ENCODE measurements around the gene DENND2C. TPM values are rescaled to one million over a fixed set of nuclear protein-coding genes. Genes with fewer than 3 reads are reported as not detected.
"Not testable (repeated sequence)": the region's sequence is repeated elsewhere in the genome, so short reads cannot be mapped to it uniquely, and the experiment has no call there.

Gene DENND2C
- total RNA-seq, 1 donor from 2014 or later: 3.2 TPM

DNA sequence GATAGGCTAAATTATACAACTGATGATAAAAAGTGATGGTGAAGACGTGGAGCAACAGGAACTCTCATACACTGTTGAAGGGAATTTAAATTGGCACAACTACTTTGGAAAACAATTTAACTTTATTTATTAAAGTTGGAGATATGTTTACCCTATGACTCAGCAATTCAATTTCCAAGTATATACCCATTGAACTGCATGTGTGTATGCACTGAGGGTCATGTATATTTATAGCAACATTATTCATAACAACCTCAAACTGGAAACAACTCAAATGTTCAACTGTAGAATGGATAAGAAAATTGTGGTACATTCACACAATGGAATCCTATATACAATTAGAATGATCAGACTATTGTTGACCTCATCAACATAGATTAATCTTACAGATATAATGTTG, 71.9 kb downstream of the DENND2C start:
- DNase-seq (ENCODE audit: low read depth in 2 of 2): no peak

- no peak for DNase-seq (ENCODE audit: low read depth in 2 of 2)
These were observed 74.2 kb downstream of the DENND2C start for GRCh38 chr1:114595602-114596001.

DNA sequence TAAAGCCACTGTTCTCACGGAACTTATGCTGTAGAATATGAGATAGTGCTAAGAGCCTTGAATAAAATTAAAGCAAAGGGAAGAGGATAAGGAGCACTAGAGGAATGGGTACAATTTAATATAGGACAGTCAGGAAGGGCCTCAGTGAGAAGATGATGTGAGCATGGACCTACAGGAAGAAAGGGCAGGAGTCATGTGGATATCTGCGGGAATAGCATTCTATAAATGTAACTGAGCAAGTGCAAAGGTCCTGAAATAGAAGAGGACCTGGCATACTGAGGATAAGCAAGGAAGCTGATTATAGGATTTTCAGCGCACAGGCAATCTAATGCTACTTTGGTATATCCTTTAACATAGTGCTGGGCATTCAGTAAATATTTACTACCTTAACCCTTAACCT, 75.8 kb downstream of the DENND2C start:
- DNase-seq (ENCODE audit: low read depth in 2 of 2): no peak

GRCh38 chr1:114589122-114589521, 80.7 kb downstream of the DENND2C start:
- DNase-seq (ENCODE audit: low read depth in 2 of 2): no peak

GRCh38 chr1:114588196-114588689, 81.6 kb downstream of the DENND2C start:
- DNase-seq (ENCODE audit: low read depth in 2 of 2): peak in 1 of 2 donors; percentile 5

DNA sequence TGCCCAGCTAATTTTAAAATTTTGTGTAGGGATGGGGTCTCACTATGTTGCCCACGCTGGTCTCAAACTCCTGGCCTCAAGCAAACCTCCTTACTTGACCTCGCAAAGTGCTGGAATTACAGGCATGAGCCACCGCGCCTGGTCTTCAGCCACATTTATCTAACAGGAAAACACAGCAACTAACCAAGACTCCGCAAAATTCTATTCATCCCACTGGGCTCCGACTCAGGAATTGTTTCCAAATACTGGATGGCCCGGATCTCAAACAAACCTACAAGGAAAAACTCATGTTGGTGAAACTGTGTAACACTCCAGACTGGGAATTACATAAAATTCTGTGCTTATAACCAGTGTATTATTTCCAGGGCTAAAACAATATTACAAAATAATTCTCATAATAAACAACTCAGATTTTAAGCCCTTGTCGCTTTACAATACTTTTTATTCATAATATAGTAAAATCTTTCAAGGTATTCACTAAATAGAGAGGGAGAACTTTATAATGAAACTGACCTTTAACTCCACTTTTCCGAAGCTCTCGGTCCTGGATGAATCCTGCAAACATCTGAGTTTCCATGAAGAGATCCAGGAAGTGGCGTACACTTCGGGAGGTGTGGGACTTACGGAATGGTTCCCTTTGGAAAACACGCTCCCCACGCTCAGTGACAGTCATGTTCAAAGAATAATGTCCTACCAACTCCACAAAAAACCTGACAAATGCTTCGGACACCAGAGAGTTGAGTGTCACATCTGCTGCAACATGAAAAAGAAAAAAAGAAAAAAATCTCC, 82.5 kb downstream of the DENND2C start:
- peak in 1 of 2 donors; percentile 49 for DNase-seq (ENCODE audit: low read depth in 2 of 2)

GRCh38 chr1:114586513-114587047, 83.3 kb downstream of the DENND2C start:
- no peak for DNase-seq (ENCODE audit: low read depth in 2 of 2)

DNA sequence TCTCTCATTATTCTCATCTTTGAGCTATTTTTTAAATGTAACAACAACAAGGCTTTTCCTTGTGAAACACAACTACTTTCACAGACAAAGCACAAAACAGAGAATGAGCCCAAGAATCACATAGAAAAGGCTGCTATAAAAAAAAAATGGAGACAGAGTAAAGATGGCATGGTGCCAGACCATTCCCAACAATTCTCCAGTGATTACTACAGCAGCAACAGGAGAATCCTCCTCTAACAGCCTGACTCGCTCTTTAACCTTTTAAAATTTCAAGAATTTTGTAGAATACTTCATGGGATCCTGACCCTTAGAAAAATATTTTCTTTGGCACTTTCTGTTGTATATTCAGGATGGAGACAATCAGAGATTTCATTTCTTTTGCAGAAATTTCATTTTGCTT, 84.6 kb downstream of the DENND2C start:
- DNase-seq (ENCODE audit: low read depth in 2 of 2): peak in 1 of 2 donors; percentile 18

GRCh38 chr1:114581335-114582287, 88.2 kb downstream of the DENND2C start, which contains the start of gene BCAS2:
Gene BCAS2, minus strand, starts transcription at chr1:114581615. Its CDS starts 24 bp downstream, at chr1:114581591.
- DNase-seq (ENCODE audit: low read depth in 2 of 2): peak; percentile 99

- no peak for DNase-seq (ENCODE audit: low read depth in 2 of 2)
These were observed 95.5 kb downstream of the DENND2C start for GRCh38 chr1:114574365-114574764.

DNA sequence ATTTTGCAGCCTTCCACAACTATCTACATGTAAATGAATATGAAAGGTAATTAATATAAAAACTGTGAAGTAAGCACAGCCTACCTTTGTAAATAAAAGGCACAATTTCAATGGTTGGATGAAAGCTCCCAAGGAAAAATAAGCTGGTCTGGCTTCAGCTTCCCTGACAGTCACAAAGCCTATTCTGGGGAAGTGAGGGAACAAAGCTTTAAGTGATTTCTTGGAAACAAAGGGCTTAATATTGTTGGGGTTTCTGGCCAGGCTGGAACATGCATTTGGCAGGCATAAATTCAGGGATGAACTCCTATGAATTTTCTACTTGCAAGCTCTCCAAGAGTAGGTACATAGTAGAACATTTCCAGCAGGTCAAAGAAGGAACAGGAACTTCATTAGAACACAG, 105.7 kb downstream of the DENND2C start:
- no peak for DNase-seq (ENCODE audit: low read depth in 2 of 2)

DNA sequence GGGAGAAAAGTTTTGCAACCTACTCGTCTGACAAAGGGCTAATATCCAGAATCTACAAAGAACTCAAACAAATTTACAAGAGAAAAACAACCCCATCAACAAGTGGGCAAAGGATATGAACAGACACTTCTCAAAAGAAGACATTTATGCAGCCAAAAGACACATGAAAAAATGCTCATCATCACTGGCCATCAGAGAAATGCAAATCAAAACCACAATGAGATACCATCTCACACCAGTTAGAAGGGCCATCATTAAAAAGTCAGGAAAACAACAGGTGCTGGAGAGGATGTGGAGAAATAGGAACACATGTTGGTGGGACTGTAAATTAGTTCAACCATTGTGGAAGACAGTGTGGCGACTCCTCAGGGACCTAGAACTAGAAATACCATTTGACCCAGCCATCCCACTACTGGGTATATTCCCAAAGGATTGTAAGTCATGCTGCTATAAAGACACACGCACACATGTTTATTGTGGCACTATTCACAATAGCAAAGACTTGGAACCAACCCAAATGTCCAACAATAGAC, 106.8 kb downstream of the DENND2C start:
- DNase-seq (ENCODE audit: low read depth in 2 of 2): not testable (repeated sequence)

GRCh38 chr1:114561333-114561732, 108.5 kb downstream of the DENND2C start:
- no peak for DNase-seq (ENCODE audit: low read depth in 2 of 2)

DNA sequence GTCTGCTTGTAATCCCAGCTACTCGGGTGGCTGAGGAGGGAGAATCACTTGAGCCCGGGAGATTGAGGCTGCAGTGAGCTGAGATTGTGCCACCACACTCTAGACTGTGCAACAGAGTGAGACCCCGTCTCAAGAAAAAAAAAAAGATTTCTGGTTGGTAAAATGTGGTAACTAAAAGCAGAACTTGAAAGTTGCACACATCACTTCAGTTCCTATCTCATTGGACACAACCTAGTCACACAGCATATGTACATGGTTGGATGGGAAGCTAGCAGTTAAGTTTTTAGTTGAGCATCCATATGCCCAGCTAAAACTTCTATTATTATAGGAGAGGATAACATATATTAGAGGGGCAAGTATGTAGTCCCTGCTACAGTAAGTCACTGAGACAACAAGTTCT, 110.5 kb downstream of the DENND2C start:
- DNase-seq (ENCODE audit: low read depth in 2 of 2): no peak

GRCh38 chr1:114558544-114558943, 111.3 kb downstream of the DENND2C start:
- no peak for DNase-seq (ENCODE audit: low read depth in 2 of 2)

DNA sequence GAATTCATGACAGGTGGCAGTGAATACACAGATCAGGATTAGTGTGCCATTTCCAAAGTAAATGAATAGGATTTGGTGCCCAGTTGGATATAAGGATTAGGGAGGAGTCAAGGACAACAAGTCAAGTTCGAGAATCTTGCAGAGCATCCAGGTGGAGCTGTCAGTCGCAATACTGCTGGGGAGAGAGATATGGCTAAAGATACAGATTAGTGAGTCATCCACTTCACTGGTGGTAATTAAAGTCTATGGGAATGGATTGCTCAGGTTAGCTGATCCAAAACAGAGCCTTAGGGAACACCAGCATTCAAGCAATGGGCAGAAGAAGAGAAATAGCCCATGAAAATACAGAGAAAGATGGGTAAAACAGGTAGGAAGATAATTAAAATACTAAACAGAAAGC, 115.3 kb downstream of the DENND2C start:
- DNase-seq (ENCODE audit: low read depth in 2 of 2): no peak

DNA sequence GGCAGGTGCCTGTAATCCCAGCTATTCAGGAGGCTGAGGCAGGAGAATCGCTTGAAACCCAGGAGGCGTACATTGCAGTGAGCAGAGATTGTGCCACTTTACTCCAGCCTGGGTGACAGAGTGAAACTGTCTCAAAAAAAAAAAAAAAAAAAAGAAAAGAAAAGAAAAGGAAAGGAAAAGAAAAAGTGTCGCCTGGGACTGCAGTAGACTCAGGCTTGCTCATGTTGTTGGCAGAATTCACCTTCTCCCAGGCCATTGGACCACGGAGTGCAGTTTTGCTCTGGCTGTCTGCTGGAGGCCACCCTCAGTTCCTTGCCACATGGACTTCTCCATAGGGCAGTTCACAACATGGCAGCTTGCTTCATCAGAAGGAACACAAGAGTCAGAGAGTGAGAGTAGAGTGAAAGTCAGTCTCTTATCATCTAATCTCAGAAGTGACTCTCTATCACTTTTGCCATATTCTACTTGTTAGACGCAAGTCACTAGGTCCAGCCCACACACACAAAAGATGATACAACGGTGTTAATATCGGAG, 117.7 kb downstream of the DENND2C start:
- DNase-seq (ENCODE audit: low read depth in 2 of 2): no peak

- no peak for DNase-seq (ENCODE audit: low read depth in 2 of 2)
These were observed 118.4 kb downstream of the DENND2C start for GRCh38 chr1:114551400-114551799.

DNA sequence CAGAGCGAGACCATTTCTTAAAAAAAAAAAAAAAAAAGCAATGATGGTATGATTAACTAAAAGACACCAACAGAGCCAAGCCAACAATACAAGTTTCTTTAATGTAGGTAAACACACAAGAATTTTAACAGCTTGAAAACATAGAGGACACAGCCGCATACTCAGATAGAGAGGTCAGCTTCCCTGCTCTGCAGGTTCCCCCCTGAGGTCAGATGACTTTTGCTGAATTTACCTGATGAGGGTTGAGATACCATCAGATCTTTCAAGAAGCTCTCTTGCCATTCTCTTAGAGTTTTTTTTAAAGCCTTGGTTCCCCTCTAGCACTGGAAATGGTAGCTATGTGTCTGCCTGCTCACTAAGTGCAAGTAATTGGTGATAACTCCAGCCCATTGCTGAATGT, 119.5 kb downstream of the DENND2C start:
- DNase-seq (ENCODE audit: low read depth in 2 of 2): no peak

- no peak for DNase-seq (ENCODE audit: low read depth in 2 of 2)
These were observed 120.7 kb downstream of the DENND2C start for GRCh38 chr1:114549137-114549536.

- no peak for DNase-seq (ENCODE audit: low read depth in 2 of 2)
These were observed 122.8 kb downstream of the DENND2C start for GRCh38 chr1:114547076-114547475.

All from lung microvascular endothelial cell (primary cell).